Right cardiac atrium (tissue), 5 donors: ENCODE data around the gene SYT1. TPM values are rescaled to one million over a fixed set of nuclear protein-coding genes. Genes with fewer than 3 reads are reported as not detected.

Experiments
- ATAC-seq, 2 donors: fragments of 200-7000 bp; cut with Tn5 transposase; one replicate each; pipeline versions ENCODE4 v1.8.0 to v1.9.1; 2020; ENCODE audit warnings: moderate library complexity in 2 of 2, mild to moderate bottlenecking in 1 of 2
- DNase-seq, 3 donors: peaks; one replicate each; pipeline ENCODE4 v3.0.0-alpha.2; 2020
- H3K27ac ChIP-seq: one replicate; pipeline ENCODE4 v1.5.1; 2013; ENCODE audit warnings: mild to moderate bottlenecking, low read length, control low read depth, moderate library complexity
- H3K27me3 ChIP-seq: one replicate; pipeline ENCODE4 v1.6.1; 2013; ENCODE audit not compliant: control insufficient read depth, insufficient read depth
- H3K4me1 ChIP-seq: one replicate; pipeline ENCODE4 v1.6.1; 2013; ENCODE audit warnings: low read length; ENCODE audit not compliant: control insufficient read depth, insufficient read depth
- H3K4me3 ChIP-seq: one replicate; pipeline ENCODE4 v1.5.1; 2013; ENCODE audit warnings: low read length, control low read depth
- H3K9me3 ChIP-seq: one replicate; pipeline ENCODE4 v1.6.1; 2013; ENCODE audit warnings: low read length; ENCODE audit not compliant: control insufficient read depth
- WGBS: extraction: QIAGEN DNeasy Blood & Tissue Kit; methylation state at CpG from one replicate; pipeline ENCODE4 v1.1.7; 2013; 5-methylcytosine and 5-hydroxymethylcytosine counted together
- intact Hi-C, 4 donors: fragments of 100-400 bp; cut with DNase I; formaldehyde crosslinking; loops; one replicate each; pipeline versions ENCODE4 v1.11.0 to v1.14.0; 2022 to 2023
- polyA plus RNA-seq: library from polyadenylated mRNA; stranded (reverse); fragments of 200-250 nt; gene quantifications from one replicate; pipeline ENCODE4 v1.2.3, GENCODE V29; 2013
- total RNA-seq, 4 donors: library from RNA; stranded (reverse); fragmentation: NEBNext Ultra II Directional; extraction: Animal tissue kit (Norgen Biotek cat#: 25700); gene quantifications; one replicate each; pipeline ENCODE4 v1.2.1, GENCODE V29; 2021
- donor health status: healthy with polysubstance abuse.
- donor health status: DM: no; HTN: yes; CAD: no.
- donor health status: DM: no; HTN: no; CAD: no.
- donor health status: DM: no; HTN: yes; CAD: no; lungs with severe emphysema.
- donor health status: DM: yes; HTN: yes; CAD: no.

SYT1 gene
- total and polyA plus RNA-seq, 5 donors = 0.20 to 0.53 (median 0.27) TPM; not detected in 1

- Histone ChIP-seq H3K4me1 (no peaks in the 10 kb centered on the region), H3K9me3 (no peaks in the 10 kb centered on the region), H3K4me3 (no peak overlapping the region), H3K27ac (no peak overlapping the region), H3K27me3 (no peaks in the 10 kb centered on the region)
- WGBS = 72% methylated on average over 4 of the region's 4 CpGs
- no peak for DNase-seq
- intact Hi-C loops = no loop called here
- ATAC-seq = no peak
These were observed 73.9 kb downstream of the SYT1 start for GRCh38 chr12:78938341-78939084.

GRCh38 chr12:78949532-78949931, 85.0 kb downstream of the SYT1 start:
- Histone ChIP-seq H3K4me1 (no peaks in the 10 kb centered on the region), H3K4me3 (no peak overlapping the region), H3K27me3 (no peaks in the 10 kb centered on the region), H3K27ac (no peak overlapping the region), H3K9me3 (no peaks in the 10 kb centered on the region)
- intact Hi-C loops = no loop called here
- DNase-seq (no peak), ATAC-seq (no peak)

DNA sequence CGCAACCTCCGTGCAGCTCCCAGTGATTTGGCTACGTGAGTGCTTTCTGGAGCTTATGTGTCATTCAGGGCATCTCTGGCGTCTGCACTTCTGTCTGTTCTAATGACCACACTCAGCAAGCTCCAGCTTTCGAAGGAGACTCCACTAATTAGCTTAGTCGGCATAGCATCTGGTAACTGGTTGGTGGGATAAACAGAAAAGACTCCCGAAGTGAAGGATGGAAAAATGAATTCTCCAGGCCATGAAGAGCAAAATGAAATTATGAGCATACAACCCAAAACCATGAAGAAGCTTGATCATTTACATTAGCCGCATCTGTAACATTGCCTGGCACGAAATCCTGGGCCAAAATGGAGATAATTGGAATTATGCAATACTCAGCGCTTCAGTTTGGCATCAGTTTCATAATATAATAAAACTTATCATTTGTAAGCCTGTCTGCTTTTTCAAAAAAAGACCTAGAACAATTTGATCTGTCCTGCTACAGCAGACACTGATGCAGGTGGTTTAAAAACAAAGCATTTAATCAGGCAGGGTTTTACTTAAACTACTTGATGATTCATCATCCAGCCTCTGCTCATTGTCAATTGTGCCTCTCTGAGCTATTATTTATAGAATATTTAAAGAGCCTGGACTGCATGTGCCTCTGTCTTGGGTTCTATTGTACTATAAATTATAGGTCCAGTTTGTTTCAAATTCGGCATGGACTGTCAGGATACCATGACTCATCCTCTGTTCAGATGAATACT, 87.4 kb downstream of the SYT1 start:
- H3K27ac ChIP-seq = no peak overlapping the region
- no peaks in the 10 kb centered on the region for H3K4me1 ChIP-seq
- intact Hi-C loops = no loop called here
- no peaks in the 10 kb centered on the region for H3K9me3 ChIP-seq
- no peak for DNase-seq
- WGBS = 80% methylated on average over 11 of the region's 11 CpGs
- no peak overlapping the region for H3K4me3 ChIP-seq
- no peaks in the 10 kb centered on the region for H3K27me3 ChIP-seq
- ATAC-seq = no peak

GRCh38 chr12:78952552-78952929, 88.0 kb downstream of the SYT1 start:
- no peak for ATAC-seq
- intact Hi-C loops = no loop called here
- Histone ChIP-seq H3K4me1 (no peaks in the 10 kb centered on the region), H3K4me3 (no peak overlapping the region), H3K27ac (no peak overlapping the region), H3K27me3 (no peaks in the 10 kb centered on the region), H3K9me3 (no peaks in the 10 kb centered on the region)
- DNase-seq = no peak
- 92% methylated on average over 1 of the region's 1 CpG for WGBS

DNA sequence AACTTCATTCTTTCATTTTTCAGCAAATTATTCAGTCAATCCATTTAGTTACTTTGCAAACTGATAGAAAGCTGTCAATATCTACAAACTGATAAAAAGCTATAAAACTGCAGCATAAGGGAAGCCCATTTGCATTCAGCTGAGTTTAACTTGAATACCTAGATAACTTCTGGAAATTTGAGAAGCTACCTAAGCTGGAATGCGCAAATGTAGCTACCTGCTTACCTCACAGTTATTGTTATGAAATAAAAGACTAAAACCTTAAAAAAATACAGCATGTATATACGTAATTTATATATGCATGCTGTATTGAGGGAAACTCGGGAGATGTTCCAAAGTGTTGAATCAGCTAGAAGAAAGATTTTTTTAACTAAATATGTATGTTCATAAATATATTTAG, 94.4 kb downstream of the SYT1 start:
- no peak overlapping the region for H3K4me3 ChIP-seq
- intact Hi-C loops = no loop called here
- H3K27ac ChIP-seq = no peak overlapping the region
- H3K4me1 ChIP-seq = no peaks in the 10 kb centered on the region
- H3K9me3 ChIP-seq = no peaks in the 10 kb centered on the region
- no peak for DNase-seq
- H3K27me3 ChIP-seq = no peaks in the 10 kb centered on the region
- ATAC-seq = no peak
- WGBS = 85% methylated on average over 3 of the region's 3 CpGs

DNA sequence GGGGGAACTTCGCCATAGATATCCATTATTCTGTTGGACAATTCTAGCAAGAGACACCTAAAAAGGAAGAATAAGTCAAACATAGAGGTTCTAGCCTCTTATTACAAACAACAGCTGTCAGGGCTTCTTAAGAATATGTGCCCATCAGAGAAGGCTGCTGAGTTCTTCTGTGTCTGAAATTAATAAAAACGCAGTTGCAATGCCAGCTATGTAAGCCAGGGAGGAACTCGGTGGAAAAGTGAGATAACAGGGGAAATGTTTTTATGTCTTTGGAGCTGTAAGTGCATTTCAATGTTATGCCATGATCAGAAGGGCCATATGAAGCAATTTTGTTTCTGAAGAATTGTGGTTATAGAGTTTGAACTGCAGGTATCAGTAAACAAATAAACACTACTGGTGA, 95.0 kb downstream of the SYT1 start:
- Histone ChIP-seq H3K27me3 (no peaks in the 10 kb centered on the region), H3K4me1 (no peaks in the 10 kb centered on the region), H3K9me3 (no peaks in the 10 kb centered on the region), H3K4me3 (no peak overlapping the region), H3K27ac (no peak overlapping the region)
- WGBS = 34% methylated on average over 3 of the region's 3 CpGs
- intact Hi-C loops = no loop called here
- ATAC-seq = no peak
- DNase-seq = no peak

DNA sequence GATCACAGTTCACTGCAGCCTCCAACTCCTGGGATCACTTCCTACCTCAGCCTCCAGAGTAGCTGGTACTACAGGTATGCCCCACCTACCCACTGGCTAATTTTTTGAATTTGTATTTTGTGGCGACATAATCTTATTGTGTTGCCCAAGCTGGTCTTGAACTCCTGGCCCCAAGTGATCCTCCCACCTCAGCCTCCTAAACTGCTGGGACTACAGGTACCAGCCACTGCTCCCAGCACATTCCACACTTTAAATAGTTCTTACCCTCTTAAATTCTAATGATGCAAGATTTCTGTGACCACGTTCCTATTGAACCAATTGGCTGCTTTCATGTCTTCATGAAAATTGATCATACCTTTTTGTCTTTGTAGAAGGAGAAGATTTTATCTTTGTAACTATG, 96.6 kb downstream of the SYT1 start:
- Histone ChIP-seq H3K27ac (no peak overlapping the region), H3K4me1 (no peaks in the 10 kb centered on the region), H3K9me3 (no peaks in the 10 kb centered on the region), H3K27me3 (no peaks in the 10 kb centered on the region), H3K4me3 (no peak overlapping the region)
- DNase-seq (no peak), ATAC-seq (no peak)
- intact Hi-C loops = no loop called here
- WGBS = 96% methylated on average over 2 of the region's 2 CpGs

DNA sequence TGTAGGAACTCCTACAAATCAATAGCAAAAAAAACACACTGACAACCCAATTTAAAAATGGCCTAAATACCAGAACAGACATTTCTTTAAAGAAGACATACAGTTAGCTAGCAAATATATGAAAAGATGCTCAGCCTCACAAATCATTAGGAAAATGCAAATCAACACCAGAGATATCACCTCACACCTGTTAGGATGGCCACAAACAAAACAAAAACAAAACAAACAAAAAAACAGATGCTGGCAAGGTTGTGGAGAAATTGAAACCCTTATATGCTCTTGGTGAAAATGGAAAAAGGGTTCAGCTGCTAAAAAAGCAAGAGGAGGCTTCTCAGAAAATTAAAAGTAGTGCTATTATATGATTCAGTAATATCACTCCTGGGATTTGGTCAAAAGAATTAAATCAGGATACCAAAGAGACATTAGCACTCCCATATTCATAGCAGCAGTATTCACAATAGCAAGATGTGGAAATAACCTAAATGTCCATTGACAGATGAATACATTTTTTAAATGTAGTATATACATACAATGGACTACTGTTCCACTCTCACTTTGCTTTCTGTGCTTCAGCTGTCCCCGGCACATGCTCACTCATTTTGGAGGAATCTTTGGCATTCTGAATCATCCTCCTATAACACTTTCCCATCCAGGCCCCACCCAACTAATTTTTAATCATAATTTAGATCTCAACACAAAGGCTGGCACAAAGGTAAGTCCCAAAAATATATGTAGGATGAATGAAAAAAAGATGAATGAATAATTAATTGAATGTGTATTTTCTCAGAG, 99.1 kb downstream of the SYT1 start:
- H3K4me1 ChIP-seq = no peaks in the 10 kb centered on the region
- DNase-seq (no peak), ATAC-seq (no peak)
- intact Hi-C loops = no loop called here
- no peak overlapping the region for H3K27ac ChIP-seq
- H3K9me3 ChIP-seq = no peaks in the 10 kb centered on the region
- WGBS = 65% methylated on average over 1 of the region's 1 CpG
- H3K27me3 ChIP-seq = no peaks in the 10 kb centered on the region
- no peak overlapping the region for H3K4me3 ChIP-seq

- Histone ChIP-seq H3K4me1 (no peaks in the 10 kb centered on the region), H3K4me3 (no peak overlapping the region), H3K27ac (no peak overlapping the region), H3K27me3 (no peaks in the 10 kb centered on the region), H3K9me3 (no peaks in the 10 kb centered on the region)
- intact Hi-C loops = no loop called here
- DNase-seq (no peak), ATAC-seq (no peak)
These were observed 99.9 kb downstream of the SYT1 start for GRCh38 chr12:78964521-78964920.

GRCh38 chr12:78966062-78966461, 101.5 kb downstream of the SYT1 start:
- intact Hi-C loops = no loop called here
- DNase-seq = no peak
- Histone ChIP-seq H3K27me3 (no peaks in the 10 kb centered on the region), H3K4me3 (no peak overlapping the region), H3K9me3 (no peaks in the 10 kb centered on the region), H3K4me1 (no peaks in the 10 kb centered on the region), H3K27ac (no peak overlapping the region)
- no peak for ATAC-seq
- WGBS = 62% methylated on average over 2 of the region's 2 CpGs

GRCh38 chr12:78966926-78967325, 102.4 kb downstream of the SYT1 start:
- H3K4me1 ChIP-seq = no peaks in the 10 kb centered on the region
- no peak overlapping the region for H3K27ac ChIP-seq
- no peaks in the 10 kb centered on the region for H3K9me3 ChIP-seq
- no peaks in the 10 kb centered on the region for H3K27me3 ChIP-seq
- 89% methylated on average over 2 of the region's 2 CpGs for WGBS
- intact Hi-C loops = no loop called here
- ATAC-seq (no peak), DNase-seq (no peak)
- no peak overlapping the region for H3K4me3 ChIP-seq
